Fibroblast of skin of scalp (primary cell): ENCODE data around the gene MAPKAPK2. TPM values are rescaled to one million over a fixed set of nuclear protein-coding genes. Genes with fewer than 3 reads are reported as not detected.
"Not testable (repeated sequence)": the region's sequence is repeated elsewhere in the genome, so short reads cannot be mapped to it uniquely, and the experiment has no call there.

Experiments used
- DNase-seq: peaks from one replicate; pipeline ENCODE4 v3.0.0-alpha.2; 2013
- polyA plus RNA-seq, 2 experiments: library from polyadenylated mRNA; unstranded; fragments of 120-200 nt; gene quantifications; one replicate each; pipeline ENCODE4 v1.2.1, GENCODE V29; 2013; ENCODE audit not compliant: insufficient read length in 2 of 2

The MAPKAPK2 gene
- 97.0 TPM for polyA plus RNA-seq (2013, experiment 1 of 2; ENCODE audit: insufficient read length)
- polyA plus RNA-seq (2013, experiment 2 of 2; ENCODE audit: insufficient read length) = 95.3 TPM

DNA sequence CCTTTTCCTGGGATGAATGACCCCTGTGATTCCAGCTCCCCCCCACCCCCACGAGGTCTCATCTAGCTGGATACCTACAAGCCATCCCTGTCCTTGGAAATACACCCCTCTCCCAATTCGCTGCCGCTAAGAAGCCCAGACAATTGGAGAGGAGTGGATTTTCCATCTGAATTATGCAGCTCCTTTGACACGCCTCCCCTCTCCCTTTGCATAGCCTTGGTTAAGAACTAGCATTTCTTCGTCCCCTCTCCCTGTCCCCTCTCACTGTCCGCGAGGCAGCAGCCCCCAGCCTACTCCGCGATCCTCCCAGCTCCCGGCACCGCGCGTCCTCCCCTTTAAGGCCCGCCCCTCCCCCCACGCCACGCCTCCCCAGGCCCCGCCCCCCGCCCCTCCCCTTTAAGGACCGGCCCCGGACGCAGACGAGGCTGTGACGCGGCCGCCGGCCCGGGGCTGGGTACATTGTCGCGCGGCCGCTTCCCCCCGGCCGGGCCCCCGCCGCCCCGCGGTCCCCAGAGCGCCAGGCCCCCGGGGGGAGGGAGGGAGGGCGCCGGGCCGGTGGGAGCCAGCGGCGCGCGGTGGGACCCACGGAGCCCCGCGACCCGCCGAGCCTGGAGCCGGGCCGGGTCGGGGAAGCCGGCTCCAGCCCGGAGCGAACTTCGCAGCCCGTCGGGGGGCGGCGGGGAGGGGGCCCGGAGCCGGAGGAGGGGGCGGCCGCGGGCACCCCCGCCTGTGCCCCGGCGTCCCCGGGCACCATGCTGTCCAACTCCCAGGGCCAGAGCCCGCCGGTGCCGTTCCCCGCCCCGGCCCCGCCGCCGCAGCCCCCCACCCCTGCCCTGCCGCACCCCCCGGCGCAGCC, at the start of gene MAPKAPK2:
Gene MAPKAPK2 (plus strand): TSS at position 428 of the 856 bp plus-strand sequence. CDS start 325 bp downstream, at position 753.
- peak; percentile 79 for DNase-seq

DNA sequence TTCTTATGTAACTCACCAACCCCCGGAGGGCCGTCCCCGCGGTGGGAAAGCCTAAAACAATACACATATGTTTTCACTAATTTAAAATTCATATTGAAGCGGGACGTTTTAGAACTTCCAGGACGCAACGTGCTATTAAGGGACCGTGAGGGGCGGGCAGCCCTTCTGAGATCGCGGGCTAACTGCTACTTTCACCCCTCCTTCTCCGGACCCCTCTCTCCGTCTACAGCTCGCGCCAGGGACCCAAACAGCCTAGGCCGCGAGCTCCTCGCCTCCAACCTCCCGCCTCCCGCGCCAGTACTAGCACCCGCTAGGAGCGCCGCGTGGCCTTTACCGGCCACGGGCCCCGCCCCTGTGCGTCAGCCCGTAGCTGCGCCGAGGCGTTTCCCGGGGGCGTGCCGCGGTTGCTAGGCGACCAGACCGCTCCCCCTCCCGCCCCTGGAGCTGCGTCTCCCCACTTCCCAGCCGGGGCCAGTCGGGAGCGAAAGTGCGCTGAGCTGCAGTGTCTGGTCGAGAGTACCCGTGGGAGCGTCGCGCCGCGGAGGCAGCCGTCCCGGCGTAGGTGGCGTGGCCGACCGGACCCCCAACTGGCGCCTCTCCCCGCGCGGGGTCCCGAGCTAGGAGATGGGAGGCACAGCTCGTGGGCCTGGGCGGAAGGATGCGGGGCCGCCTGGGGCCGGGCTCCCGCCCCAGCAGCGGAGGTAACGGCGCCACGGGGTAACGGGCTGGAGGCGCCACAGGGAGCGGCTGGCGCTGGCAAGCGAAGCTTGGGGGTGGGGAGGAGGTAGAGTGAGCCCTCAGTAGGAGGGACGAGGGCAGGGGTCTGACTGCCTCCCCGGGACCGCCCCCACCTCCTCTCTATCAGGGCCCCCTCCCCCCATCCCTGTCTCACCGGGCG, 49.4 kb upstream of the MAPKAPK2 start, which contains the start of gene DYRK3:
Gene DYRK3 (plus strand): TSS at position 457 of the 898 bp plus-strand sequence. CDS start 168 bp downstream, at position 625.
- peak; percentile 94 for DNase-seq

DNA sequence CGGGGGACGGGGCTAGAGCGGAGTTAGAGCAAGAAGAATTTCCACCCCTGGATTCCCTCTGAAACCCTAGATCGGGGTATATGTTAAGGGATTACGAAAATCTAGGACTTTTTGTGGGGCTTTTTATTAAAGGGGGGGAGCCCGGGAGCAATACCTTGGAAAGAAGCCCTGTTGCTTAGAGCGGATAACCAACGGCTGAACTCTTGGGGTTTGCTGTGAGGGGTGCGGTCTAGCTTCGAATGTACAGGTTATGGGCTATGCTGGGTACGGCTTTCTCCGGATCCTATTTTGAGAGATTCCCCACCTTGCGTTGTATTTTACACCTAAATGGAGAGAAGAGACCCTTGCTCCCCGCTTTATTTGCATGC, 48.7 kb upstream of the MAPKAPK2 start:
- no peak for DNase-seq

DNA sequence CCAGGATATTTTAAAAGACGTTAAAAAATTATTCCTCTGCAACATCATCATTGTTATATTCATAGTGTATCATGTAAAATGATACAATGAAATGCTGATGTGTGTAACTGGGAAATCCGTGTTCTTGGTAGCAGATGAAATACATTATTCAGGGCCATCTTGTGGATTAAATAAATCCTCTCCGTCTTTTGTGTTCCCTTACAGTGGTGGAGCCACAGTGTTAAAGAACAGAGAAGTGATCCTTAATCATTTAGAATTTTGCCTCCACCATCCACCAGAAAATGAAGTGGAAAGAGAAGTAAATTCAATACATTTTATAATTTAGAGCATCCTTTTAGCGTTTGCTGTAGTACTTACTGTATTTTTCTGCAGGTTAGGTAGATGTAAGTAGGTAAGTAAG, 48.0 kb upstream of the MAPKAPK2 start:
- no peak for DNase-seq

DNA sequence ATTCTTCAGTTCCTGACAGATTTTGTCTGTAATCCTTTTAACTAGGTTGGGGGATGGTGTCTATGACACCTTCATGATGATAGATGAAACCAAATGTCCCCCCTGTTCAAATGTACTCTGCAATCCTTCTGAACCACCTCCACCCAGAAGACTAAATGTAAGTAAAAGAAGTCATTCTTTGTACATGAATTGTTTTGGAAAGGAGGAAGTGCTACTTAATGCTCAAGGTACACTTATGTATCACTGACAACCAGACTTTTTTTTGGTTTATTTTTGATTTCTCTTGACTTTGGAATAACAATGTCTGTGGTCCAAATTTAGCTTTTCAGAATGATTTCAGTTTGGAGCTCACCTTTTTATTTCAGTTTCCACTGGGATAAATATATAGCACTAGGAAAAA, 47.1 kb upstream of the MAPKAPK2 start:
- DNase-seq = no peak

DNA sequence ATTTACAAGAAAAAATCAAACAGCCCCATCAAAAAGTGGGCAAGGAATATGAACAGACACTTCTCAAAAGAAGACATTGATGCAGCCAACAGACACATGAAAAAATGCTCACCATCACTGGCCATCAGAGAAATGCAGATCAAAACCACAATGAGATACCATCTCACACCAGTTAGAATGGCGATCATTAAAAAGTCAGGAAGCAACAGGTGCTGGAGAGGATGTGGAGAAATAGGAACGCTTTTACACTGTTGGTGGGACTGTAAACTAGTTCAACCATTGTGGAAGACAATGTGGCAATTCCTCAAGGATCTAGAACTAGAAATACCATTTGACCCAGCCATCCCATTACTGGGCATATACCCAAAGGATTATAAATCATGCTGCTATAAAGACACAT, 42.6 kb upstream of the MAPKAPK2 start:
- DNase-seq = not testable (repeated sequence)

DNA sequence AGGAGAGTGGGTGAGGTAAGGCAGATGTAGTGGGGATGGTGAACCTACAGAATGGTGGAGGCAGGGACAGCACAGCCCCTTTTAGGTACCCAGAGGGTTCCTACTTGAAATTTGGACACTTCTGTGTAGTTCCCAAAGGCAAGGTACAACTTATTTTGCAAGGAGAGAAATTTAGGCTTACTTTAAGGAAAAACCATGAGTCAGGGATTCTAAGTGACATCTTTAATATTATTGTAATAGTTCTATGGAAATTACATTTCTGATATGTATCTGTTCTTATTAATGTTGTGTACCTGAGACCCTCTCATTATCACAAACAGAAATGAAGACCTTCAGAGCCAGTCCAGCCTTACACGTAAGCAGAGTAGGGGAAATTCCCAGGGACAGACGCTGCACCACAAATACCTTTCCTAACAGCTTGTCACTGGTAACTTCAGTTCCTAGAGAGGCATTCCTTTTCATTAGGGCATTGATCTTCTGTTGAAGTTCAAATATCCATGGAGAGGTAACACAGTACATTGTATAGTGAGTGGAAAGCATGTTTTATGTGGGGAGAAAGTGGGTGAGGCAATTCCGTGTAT, 41.5 kb upstream of the MAPKAPK2 start:
- DNase-seq = no peak

DNA sequence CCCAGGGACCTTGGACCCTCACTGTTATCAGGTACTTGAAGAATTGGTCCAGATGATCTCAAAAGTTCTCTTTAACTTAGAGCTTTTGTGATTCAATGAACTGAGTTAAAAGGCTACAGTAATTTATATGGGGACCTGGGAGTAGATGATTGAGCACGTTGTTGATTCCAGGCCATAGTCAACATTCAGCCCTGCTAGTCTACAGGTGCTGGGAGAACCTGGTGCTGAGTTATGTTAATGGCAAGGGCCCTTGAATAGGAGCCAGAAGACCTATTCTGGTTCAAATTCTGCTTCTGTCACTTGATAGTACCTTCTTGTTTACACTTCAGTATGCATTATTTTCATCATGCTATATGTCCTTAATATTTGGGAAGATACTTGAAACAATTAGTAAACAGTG, 38.2 kb upstream of the MAPKAPK2 start:
- no peak for DNase-seq

DNA sequence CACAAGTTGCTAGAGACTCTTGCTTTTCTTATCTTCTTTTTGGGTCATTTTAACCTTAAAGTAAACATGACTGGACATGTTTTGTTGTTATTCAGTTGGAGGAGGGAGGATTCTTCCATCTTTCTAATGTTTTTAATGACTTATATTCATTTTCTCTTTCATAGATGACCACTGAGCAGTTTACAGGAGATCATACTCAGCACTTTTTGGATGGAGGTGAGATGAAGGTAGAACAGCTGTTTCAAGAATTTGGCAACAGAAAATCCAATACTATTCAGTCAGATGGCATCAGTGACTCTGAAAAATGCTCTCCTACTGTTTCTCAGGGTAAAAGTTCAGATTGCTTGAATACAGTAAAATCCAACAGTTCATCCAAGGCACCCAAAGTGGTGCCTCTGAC, 37.5 kb upstream of the MAPKAPK2 start:
- DNase-seq = no peak

DNA sequence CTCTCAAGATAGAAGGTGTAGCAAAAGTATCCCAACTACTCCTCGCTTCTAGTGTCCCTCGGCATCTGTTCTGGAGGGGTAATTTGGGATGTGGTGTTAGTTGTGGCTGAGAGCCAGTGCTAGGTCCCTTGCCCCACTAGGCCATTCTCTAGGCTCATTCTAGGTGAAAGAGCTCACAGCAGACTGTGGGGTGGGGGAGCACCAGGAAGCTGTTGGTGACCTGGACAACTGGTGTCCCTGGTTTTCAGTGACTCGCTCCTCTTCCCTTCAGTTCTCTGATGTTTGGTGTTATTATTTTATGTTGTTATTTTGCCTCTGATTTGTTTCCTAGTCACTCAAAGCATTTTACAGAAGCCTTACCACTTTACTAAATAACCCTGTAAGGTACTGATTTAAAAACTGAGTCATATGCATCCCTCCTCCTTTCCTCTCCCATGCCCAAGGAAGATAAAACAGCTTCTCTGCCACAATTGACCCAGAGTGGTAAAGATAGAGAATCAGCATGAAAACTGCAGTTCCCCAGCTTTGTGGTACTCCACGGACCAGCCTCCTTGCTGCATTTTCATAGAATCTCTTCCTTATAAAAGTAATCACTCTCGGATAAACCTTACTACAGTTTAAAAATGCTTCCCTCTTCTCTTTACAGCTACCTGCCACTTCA, 35.3 kb upstream of the MAPKAPK2 start:
- DNase-seq = no peak

DNA sequence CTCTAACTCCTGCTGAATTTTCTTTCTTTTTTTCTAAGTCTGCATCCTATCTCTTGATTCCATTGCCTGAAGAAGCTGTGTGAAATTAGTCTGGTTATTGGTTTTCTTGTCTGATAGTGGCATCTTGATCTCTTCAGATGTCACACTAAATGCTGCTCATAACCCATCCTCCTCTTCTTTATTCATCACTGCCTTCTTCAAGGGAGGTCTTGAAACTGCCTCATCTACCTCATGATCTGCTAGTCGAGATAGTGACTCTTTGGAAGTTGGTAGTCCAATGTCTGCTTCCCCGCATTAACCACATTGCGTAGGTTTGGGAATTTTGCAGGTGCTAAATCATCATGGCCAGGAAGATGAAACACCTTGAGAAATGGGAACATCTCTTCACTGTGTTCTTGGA, 33.7 kb upstream of the MAPKAPK2 start:
- no peak for DNase-seq

DNA sequence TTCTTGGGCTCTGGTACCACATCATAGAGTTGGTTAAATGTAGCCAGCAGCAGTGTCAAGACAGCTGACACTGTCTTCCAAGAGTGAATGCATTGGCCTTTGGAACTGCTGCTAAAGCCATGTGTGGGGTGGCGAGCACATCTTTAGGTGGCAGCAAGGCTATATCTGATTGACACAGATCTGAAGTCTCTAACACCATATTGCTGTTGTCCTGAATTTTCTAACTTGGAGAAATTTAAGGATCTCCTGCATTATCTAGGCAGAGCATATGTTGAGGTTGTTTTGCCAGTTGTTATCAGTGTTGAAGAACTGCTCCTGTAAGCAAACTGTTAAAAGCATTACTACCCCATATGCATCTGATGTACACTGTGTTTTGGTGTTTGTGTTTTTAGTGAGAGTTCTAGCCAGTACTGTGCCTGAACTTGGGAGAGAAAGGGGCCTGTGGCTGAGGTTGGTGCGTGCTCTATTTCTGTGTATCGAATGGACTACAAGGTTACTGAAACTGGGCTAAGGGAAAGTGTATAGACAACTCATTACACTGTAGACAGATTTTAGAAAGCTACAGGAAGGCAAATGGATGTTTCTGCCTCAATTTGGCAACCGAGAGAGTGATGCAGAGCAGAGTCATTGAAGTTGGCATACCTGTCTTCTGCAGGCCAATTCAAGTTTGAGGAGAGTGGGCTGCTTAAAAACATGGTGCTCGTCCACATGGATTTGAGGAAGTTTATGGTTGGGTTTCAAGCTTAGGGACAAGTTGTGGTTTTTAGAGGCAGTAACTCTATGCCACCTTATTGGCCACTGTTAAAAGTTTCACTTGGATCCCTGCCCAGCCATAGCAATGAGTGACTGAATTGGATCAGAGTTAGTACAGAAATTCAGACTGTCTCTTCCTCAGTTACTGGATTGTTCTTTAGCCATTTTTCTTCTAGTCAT, 32.5 kb upstream of the MAPKAPK2 start:
- DNase-seq = no peak

DNA sequence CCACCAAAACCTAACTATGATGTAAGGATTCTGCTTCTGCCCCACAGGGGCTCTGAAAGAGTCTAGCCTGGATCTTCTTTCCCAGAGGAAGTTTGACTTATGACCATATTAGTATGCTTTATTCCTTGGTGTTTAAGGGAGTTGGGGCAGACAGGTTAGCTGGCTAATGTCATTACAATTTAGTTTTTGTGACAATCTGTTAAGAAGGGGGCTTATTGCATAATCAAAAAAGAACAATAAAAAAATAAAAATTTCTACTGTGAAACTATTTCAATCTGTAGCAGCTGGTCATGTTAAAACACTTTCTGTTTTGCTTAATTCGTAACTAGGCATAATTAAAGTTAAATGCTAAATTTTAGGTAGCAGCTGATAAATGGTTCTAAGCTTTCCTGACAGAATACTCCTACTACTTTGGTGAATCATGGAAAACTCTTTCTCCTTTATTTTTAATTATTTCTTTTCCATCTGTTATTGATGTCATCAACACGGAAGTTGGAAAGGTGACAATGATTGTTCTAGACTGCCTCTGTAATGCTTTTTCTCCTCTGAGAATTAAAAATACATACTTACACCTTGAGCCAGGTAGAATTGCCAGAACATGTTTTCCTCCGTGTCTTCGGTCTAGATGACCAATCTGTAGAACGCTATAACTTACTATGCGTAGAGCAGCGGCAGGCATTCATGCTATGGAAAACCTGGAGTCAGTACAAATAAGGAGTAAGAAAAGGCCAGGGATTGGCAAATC, 30.8 kb upstream of the MAPKAPK2 start:
- no peak for DNase-seq

DNA sequence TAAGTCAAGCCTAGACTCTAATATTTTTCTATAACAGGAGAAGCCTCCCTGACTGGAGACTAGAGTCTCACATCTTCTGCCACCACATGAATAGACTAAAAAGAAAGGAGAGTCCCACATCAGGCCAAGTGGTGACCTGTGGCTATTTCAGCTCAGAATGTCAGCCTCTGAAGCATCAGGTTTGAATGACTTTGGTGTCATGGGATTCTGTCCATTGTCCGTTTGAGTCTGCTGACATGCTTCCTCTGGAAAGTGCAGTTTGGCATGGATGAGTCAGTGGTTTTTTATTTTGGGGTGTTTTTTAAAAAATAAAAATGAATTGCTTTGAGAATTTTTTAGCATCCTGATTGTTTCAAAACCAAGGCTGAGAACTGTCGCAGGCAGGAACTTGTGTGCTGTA, 29.9 kb upstream of the MAPKAPK2 start:
- DNase-seq = no peak

DNA sequence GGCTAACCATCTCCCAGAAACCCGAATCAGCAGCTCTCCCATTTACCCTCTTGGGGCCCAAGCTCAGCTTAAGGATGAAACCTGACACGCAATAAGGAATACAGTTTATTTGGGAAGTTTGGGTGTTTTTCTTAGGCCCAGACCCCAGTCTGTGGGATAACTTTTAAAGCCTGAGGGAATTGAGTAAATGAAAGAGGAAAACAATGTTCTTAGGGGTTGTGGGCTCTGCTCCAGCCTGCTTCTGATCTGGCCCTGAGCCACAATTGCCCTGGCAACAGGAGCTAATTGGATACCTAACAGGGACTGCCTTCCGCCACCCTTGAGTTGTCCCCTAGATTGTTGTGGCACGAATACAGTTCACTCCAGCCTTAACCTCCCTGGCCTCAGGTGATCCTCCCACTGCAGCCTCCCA, 29.2 kb upstream of the MAPKAPK2 start:
- no peak for DNase-seq

DNA sequence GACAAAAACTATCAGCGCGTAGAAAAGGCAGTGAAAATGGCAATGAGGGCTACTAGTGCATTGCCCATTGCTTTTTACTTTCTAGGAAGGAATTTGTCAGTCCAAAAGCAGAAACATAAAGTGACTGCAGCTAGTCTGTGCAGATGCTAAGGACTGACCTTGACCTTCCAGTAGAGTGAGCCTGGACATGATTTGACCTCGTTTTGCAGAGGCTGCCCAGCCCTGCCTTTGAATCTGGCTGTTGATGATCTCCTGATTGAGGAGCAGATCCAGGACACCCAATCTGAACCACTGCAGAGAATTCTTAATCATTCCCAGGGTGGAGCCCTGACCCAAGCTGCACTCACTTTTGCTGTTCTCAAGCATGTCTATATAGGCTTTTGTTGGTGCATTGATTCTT, 27.8 kb upstream of the MAPKAPK2 start:
- DNase-seq = no peak

DNA sequence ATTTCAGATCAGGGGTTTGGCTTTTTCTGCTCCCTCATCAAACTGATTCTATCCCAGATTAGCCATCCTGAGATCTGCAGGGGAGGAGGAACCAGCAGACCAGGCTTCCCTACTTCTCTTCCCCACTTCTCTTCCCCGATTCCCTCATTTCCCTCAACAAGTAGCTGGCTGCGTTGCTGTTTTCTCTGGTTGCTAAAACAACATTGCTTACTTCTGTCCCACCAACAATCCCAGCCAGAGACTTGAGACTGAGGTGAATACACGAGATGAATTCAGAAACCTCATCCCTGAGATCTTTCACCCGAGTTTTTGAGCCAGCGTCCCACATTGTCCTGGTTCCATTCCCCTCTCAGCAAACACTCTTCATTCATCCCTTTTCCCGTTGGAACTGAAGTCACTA, 27.0 kb upstream of the MAPKAPK2 start:
- no peak for DNase-seq

DNA sequence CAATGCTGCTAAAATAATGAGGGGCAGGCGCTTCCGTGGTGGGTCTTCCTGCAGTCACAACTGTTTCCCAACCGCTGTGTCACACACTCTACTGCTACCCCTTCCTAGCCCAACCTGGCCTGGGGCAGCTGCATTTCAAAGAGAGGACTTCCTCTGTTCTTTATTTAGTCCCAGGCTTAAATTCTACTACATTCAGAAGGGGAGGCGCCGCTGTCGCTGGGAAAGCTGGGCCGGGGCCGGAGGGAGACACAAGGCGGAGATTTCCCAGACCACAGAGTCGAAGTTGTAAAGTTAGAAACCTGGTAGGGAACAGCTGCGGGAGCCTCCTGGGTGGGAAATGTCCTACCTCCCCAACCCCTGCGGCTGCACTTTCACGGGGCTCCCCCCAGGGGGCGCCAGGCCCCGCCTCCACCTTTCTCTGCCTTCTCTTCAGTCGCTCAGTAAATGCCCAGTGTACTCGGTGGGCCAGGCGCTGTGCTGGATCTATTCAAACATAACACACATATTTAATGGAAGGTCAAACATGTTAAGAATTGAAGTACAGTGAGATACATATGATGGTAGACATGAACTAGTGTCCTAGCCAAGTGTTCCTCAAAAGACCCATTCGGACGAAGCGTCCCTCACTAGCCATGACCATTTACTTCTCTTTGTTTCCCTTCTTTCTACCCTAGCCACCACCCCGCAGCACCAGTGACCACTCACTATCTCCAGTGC, 26.3 kb upstream of the MAPKAPK2 start:
- no peak for DNase-seq

DNA sequence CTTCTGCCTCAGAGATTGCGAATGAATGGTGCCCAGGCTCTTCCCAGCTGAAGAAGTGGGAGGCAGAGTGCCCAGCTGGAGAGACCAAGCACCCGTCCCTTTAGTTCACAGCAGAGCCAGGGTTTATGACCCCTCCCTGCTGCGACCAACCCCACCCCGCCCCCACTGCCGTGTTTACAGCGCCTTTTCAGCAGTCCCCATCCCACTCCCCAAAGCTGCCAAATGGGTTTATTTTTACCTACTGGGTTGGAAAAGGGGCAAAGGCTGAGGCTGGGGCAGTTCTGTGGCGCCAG, 25.8 kb upstream of the MAPKAPK2 start:
- DNase-seq = no peak

DNA sequence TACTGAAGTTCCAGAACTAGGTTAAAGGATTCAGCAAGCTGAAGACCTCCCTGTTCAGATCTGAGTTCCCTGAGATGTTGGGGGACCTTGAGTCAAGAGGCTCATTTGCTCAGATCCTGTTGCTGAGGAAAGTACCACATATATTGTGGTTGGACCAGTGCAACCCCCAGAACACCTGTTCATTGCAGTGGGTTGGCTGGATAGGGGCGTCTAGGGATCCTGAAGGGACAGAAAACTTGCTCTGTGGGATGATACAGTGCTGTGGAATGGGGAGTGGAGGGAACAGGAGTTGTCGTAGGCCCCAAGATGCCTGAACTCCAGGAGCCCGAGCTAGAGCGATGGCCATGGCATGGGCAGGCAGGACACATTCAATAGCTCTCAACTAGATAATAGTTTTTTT, 24.6 kb upstream of the MAPKAPK2 start:
- no peak for DNase-seq
